Upper lobe of right lung (tissue), 1 donor: ENCODE data around the gene PNRC2. TPM values are rescaled to one million over a fixed set of nuclear protein-coding genes. Genes with fewer than 3 reads are reported as not detected.
"Not testable (repeated sequence)": the region's sequence is repeated elsewhere in the genome, so short reads cannot be mapped to it uniquely, and the experiment has no call there.

Experiments used
- ATAC-seq: fragments of 200-7000 bp; cut with Tn5 transposase; one replicate; pipeline ENCODE4 v1.9.1; 2020; ENCODE audit warnings: mild to moderate bottlenecking, moderate library complexity
- DNase-seq: peaks from one replicate; pipeline ENCODE4 v3.0.0-alpha.2; 2020
- H3K27ac ChIP-seq: fragments of 200-600 bp; one replicate; pipeline ENCODE4 v1.8.0; 2022
- H3K27me3 ChIP-seq: fragments of 200-600 bp; one replicate; pipeline ENCODE4 v1.8.0; 2022; ENCODE audit warnings: mild to moderate bottlenecking
- H3K36me3 ChIP-seq: fragments of 200-600 bp; one replicate; pipeline ENCODE4 v1.8.0; 2022
- H3K4me1 ChIP-seq: fragments of 200-600 bp; one replicate; pipeline ENCODE4 v1.8.0; 2022
- H3K4me3 ChIP-seq: fragments of 200-600 bp; one replicate; pipeline ENCODE4 v1.8.0; 2022; ENCODE audit warnings: mild to moderate bottlenecking
- H3K9me3 ChIP-seq: fragments of 200-600 bp; one replicate; pipeline ENCODE4 v1.8.0; 2022
- intact Hi-C: fragments of 100-400 bp; cut with DNase I; formaldehyde crosslinking; loops from one replicate; pipeline ENCODE4 v1.11.0; 2022
- microRNA-seq: library from miRNA; unstranded; fragments of <30 nt; microRNA quantifications from one replicate; pipeline ENCODE4 v1.2.0, GENCODE V29; 2020; ENCODE audit warnings: borderline microRNAs expressed
- total RNA-seq: library from RNA; stranded (reverse); fragmentation: NEBNext Ultra II Directional; extraction: Animal tissue kit (Norgen Biotek cat#: 25700); gene quantifications from one replicate; pipeline ENCODE4 v1.2.1, GENCODE V29; 2021
- TF ChIP-seq, protein P1 (sequence below): fragments of 200-600 bp; IDR thresholded peaks from one replicate; pipeline ENCODE4 v1.8.0; 2022; ENCODE audit warnings: antibody characterized with exemption
- donor health status: DM: no; HTN: yes; CAD: no; lungs with severe emphysema.

The PNRC2 gene
- total RNA-seq, 1 donor from 2014 or later, result 119 TPM

DNA sequence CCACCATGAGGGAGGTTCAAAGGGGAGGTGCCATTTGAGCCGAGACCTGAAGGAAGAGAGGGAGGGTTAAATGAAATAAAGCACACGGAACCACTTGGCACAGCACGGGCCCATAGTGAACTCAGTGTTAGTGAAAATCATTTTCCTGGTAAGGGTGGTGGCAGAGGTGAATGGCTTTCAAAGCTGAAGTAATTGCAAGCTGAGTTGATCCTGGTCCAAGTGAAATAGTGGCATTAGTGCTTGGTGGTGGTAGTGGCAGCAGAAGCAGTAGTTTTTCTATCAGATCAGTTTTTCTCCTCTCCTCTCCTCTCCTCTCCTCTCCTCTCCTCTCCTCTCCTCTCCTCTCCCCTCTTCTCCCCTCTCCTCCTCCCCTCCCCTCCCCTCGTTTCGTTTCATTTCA is 51.0 kb downstream of the PNRC2 start:
- Histone ChIP-seq H3K4me1 (peaks cover under 1% of the 10 kb centered on the region), H3K4me3 (no peak overlapping the region), H3K27me3 (no peaks in the 10 kb centered on the region), H3K9me3 (no peaks in the 10 kb centered on the region), H3K36me3 (no peaks in the 10 kb centered on the region), H3K27ac (peak overlapping the region; percentile 30)
- ATAC-seq, result peak; percentile 25
- TF ChIP-seq, protein P1, sequence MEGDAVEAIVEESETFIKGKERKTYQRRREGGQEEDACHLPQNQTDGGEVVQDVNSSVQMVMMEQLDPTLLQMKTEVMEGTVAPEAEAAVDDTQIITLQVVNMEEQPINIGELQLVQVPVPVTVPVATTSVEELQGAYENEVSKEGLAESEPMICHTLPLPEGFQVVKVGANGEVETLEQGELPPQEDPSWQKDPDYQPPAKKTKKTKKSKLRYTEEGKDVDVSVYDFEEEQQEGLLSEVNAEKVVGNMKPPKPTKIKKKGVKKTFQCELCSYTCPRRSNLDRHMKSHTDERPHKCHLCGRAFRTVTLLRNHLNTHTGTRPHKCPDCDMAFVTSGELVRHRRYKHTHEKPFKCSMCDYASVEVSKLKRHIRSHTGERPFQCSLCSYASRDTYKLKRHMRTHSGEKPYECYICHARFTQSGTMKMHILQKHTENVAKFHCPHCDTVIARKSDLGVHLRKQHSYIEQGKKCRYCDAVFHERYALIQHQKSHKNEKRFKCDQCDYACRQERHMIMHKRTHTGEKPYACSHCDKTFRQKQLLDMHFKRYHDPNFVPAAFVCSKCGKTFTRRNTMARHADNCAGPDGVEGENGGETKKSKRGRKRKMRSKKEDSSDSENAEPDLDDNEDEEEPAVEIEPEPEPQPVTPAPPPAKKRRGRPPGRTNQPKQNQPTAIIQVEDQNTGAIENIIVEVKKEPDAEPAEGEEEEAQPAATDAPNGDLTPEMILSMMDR, result no peak
- DNase-seq, result no peak
- intact Hi-C loops, result no loop called here

DNA sequence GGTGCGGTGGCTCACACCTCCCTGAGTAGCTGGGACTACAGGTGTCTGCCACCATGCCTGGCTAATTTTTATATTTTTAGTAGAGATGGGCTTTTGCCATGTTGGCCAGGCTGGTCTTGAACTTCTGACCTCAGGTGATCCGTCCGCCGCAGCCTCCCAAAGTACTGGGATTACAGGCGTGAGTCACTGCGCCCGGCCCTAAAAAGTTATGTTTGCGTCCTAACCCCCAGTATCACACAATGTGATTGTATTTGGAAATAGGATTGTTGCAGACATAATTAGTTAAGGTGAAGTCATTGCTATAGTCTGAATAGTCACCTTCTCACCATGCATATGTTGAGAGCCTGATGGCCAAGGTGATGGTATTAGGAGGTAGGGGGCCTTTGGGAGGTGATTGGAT is 53.2 kb downstream of the PNRC2 start:
- ATAC-seq, H3K36me3 ChIP-seq, H3K27me3 ChIP-seq, H3K4me3 ChIP-seq, H3K4me1 ChIP-seq, DNase-seq, intact Hi-C loops, H3K27ac ChIP-seq, H3K9me3 ChIP-seq: not testable (repeated sequence)

Small RNAs within 50 kb of the gene (microRNA-seq; reads per million reads assigned to microRNA genes)
- not detected for gene MIR378F

Other genes with a start within 250 kb of the PNRC2 start
- gene ELOA, start 216.4 kb upstream of the PNRC2 start, total RNA-seq, result 66.2 TPM
- gene PITHD1, start 181.4 kb upstream of the PNRC2 start, total RNA-seq, result 46.5 TPM
- gene LYPLA2, start 168.7 kb upstream of the PNRC2 start, total RNA-seq, result 45.9 TPM
- 62.9 TPM for gene GALE, start 159.1 kb upstream of the PNRC2 start, total RNA-seq
- 40.1 TPM for gene HMGCL, start 134.4 kb upstream of the PNRC2 start, total RNA-seq
- gene FUCA1, start 91.5 kb upstream of the PNRC2 start, total RNA-seq, result 44.4 TPM
- 0.06 TPM for gene CNR2, start 46.5 kb upstream of the PNRC2 start, total RNA-seq
- 96.0 TPM for gene SRSF10, start 20.5 kb downstream of the PNRC2 start, total RNA-seq
- gene MYOM3, start 152.3 kb downstream of the PNRC2 start, total RNA-seq, result 0.69 TPM
- 0.87 TPM for gene IL22RA1, start 183.3 kb downstream of the PNRC2 start, total RNA-seq
- gene IFNLR1, start 227.5 kb downstream of the PNRC2 start, total RNA-seq, result 11.1 TPM